ENCODE results near the gene THSD1. TPM values are rescaled to one million over a fixed set of nuclear protein-coding genes. Genes with fewer than 3 reads are reported as not detected.

The THSD1 gene
- total and polyA plus RNA-seq, 9 donors = 2.1 to 6.4 (median 3.5) TPM

- H3K36me3 ChIP-seq = no peaks in the 10 kb centered on the region
- TF ChIP-seq EP300 (IDR thresholded peaks at IDR 0.05) = no peak
- no peak for TF ChIP-seq POLR2A (IDR thresholded peaks at IDR 0.05)
- TF ChIP-seq, protein P1, sequence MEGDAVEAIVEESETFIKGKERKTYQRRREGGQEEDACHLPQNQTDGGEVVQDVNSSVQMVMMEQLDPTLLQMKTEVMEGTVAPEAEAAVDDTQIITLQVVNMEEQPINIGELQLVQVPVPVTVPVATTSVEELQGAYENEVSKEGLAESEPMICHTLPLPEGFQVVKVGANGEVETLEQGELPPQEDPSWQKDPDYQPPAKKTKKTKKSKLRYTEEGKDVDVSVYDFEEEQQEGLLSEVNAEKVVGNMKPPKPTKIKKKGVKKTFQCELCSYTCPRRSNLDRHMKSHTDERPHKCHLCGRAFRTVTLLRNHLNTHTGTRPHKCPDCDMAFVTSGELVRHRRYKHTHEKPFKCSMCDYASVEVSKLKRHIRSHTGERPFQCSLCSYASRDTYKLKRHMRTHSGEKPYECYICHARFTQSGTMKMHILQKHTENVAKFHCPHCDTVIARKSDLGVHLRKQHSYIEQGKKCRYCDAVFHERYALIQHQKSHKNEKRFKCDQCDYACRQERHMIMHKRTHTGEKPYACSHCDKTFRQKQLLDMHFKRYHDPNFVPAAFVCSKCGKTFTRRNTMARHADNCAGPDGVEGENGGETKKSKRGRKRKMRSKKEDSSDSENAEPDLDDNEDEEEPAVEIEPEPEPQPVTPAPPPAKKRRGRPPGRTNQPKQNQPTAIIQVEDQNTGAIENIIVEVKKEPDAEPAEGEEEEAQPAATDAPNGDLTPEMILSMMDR (IDR thresholded peaks at IDR 0.05) = no peak
- intact Hi-C loops (cut with DNase I) = loop anchor here in 1 of 4 donors (10.0 kb wide), 1 partner anchor 106 kb away; the partner anchor contains the start of genes CKAP2 and VPS36
- WGBS, 3 donors = 77 to 83% (median 78%) methylated on average over 6 of the region's 6 CpGs
- no peak overlapping the region for H3K4me3 ChIP-seq
- H3K9me3 ChIP-seq = no peaks in the 10 kb centered on the region
- DNase-seq = no peak
- no peak overlapping the region for H3K27ac ChIP-seq
- H3K27me3 ChIP-seq = no peaks in the 10 kb centered on the region
- H3K4me1 ChIP-seq (ENCODE audit: insufficient read depth) = no peaks in the 10 kb centered on the region
Observed at GRCh38 chr13:52348983-52349780, 56.8 kb downstream of the THSD1 start.

DNA sequence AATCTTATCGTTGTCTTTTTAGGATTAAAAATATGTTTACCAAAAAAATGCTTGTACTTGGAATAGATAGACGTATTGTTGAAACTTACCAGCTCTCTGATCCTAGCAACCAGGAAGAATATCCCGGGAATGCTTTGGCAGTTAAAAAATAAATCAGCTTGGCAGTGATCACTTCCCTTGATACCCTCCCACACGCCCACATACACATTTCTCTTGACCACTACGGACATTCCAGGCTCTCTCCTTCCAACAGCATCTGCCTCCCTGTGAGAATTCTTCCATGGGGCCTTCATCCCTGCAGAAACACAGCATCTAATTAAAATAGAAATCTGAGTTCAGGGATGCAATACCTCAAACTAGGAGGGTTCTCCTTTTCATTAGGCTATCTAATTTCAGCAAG, 57.9 kb downstream of the THSD1 start:
- Histone ChIP-seq H3K4me1 (ENCODE audit: insufficient read depth) (no peaks in the 10 kb centered on the region), H3K27ac (no peak overlapping the region), H3K9me3 (no peaks in the 10 kb centered on the region), H3K27me3 (no peaks in the 10 kb centered on the region), H3K4me3 (no peak overlapping the region), H3K36me3 (no peaks in the 10 kb centered on the region)
- intact Hi-C loops (cut with DNase I) = loop anchor here in 1 of 4 donors (10.0 kb wide), 1 partner anchor 107 kb away; the partner anchor contains the start of genes CKAP2 and VPS36
- 4 to 6% (median 4%) methylated on average over 5 of the region's 5 CpGs for WGBS, 3 donors
- TF ChIP-seq POLR2A (IDR thresholded peaks at IDR 0.05) = no peak
- TF ChIP-seq, protein P1 (IDR thresholded peaks at IDR 0.05) = no peak
- no peak for TF ChIP-seq EP300 (IDR thresholded peaks at IDR 0.05)
- no peak for DNase-seq

- H3K27ac ChIP-seq = no peak overlapping the region
- TF ChIP-seq POLR2A (IDR thresholded peaks at IDR 0.05) (no peak), EP300 (IDR thresholded peaks at IDR 0.05) (no peak)
- TF ChIP-seq, protein P1 (IDR thresholded peaks at IDR 0.05) = no peak
- H3K27me3 ChIP-seq = no peaks in the 10 kb centered on the region
- no peaks in the 10 kb centered on the region for H3K36me3 ChIP-seq
- WGBS, 3 donors = 14 to 27% (median 18%) methylated on average over 5 of the region's 5 CpGs
- no peaks in the 10 kb centered on the region for H3K9me3 ChIP-seq
- intact Hi-C loops (cut with DNase I) = loop anchor here in 1 of 4 donors (10.0 kb wide), 1 partner anchor 109 kb away; the partner anchor contains the start of genes CKAP2 and VPS36
- H3K4me3 ChIP-seq = no peak overlapping the region
- H3K4me1 ChIP-seq (ENCODE audit: insufficient read depth) = no peaks in the 10 kb centered on the region
- DNase-seq = no peak
Observed at GRCh38 chr13:52345631-52346251, 60.2 kb downstream of the THSD1 start.

DNA sequence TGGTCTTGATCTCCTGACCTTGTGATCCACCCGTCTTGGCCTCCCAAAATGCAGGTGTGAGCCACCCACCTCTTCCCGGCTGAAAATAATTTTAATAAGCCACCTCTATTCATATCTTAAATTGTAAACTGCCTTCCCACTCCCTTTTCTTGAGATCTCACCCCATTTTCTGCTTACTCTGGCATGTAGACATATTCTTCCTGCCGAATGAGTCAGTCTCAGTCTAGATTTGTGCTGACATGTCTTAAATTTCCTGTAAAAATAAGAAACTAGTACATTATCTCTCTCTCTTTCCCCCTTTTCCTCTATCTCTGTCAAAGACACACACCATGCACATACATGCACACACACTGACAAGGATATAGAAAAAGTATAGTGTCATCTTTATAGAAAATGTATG, 60.9 kb downstream of the THSD1 start:
- Histone ChIP-seq H3K27me3 (no peaks in the 10 kb centered on the region), H3K27ac (no peak overlapping the region), H3K4me1 (ENCODE audit: insufficient read depth) (no peaks in the 10 kb centered on the region), H3K9me3 (no peaks in the 10 kb centered on the region), H3K4me3 (no peak overlapping the region), H3K36me3 (no peaks in the 10 kb centered on the region)
- WGBS, 3 donors = 43 to 49% (median 44%) methylated on average over 3 of the region's 3 CpGs
- TF ChIP-seq, protein P1 (IDR thresholded peaks at IDR 0.05) = no peak
- TF ChIP-seq EP300 (IDR thresholded peaks at IDR 0.05) = no peak
- no peak for TF ChIP-seq POLR2A (IDR thresholded peaks at IDR 0.05)
- intact Hi-C loops (cut with DNase I) = loop anchor here in 1 of 4 donors (10.0 kb wide), 1 partner anchor 110 kb away; the partner anchor contains the start of genes CKAP2 and VPS36
- DNase-seq = no peak

Data from ovary (tissue), 9 donors.